ENCODE measurements around the gene WDR1.

DNA sequence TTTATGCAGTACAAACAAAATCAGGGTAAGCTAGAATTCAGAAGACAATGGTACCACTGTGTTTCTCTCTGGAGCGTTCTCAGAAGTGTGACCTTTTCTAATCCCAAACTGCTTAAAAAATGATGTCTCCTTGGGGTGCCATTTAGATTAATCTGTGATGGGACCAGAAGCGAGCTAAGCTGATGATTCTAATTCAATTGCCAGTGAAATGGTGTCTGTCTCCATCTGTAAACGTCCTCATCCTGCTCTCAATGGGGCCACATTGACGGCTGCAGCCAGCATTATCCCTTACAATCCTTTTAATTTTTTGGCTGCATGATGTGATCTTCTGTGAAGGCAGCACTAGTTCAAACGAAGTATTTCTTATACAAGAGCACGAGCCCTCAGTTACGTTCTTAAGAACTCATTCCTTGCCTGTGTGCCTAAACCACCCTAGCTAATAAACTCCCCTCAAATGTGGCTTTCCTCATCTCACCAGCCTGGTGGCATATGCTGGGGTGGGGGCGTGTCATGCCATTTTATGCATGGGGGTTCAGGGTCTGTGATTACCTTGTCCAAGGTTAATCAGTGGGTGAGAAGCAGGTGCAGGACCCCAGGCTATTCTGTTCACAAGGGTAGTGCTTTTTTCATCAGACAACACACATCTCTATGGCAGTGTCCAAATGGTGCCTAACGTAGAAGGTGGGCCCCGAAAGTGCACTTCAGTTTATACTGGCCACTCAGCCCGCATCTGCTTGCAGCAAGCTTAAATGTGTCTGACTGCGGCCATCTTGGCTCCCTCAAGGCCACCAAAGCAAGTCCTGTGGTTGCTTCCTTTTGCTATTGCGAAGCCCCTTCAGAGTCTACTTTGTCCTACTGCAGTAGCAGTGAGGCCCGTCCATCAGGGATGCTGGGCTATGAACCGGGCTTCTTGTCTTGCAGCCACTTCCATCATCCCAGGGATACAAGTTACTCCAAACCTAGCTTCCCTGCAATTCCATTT, 49.6 kb downstream of the WDR1 start:
- TF ChIP-seq RARB (CRISPR knock-in tag; IDR thresholded peaks at IDR 0.05) (no peak), POU6F1 (CRISPR knock-in tag; IDR thresholded peaks at IDR 0.05; ENCODE audit: borderline replicate concordance, low read depth) (no peak), CSRNP3 (CRISPR knock-in tag; IDR thresholded peaks at IDR 0.05) (no peak)
- TF ChIP-seq, protein P1, sequence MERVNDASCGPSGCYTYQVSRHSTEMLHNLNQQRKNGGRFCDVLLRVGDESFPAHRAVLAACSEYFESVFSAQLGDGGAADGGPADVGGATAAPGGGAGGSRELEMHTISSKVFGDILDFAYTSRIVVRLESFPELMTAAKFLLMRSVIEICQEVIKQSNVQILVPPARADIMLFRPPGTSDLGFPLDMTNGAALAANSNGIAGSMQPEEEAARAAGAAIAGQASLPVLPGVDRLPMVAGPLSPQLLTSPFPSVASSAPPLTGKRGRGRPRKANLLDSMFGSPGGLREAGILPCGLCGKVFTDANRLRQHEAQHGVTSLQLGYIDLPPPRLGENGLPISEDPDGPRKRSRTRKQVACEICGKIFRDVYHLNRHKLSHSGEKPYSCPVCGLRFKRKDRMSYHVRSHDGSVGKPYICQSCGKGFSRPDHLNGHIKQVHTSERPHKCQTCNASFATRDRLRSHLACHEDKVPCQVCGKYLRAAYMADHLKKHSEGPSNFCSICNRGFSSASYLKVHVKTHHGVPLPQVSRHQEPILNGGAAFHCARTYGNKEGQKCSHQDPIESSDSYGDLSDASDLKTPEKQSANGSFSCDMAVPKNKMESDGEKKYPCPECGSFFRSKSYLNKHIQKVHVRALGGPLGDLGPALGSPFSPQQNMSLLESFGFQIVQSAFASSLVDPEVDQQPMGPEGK (CRISPR knock-in tag; IDR thresholded peaks at IDR 0.05; ENCODE audit: borderline replicate concordance): no peak
